Activated CD4-positive, alpha-beta memory T cell treated with anti-CD3 and anti-CD28 coated beads for 36 hours (primary cell): ENCODE measurements around the gene ZNF22. TPM values are rescaled to one million over a fixed set of nuclear protein-coding genes. Genes with fewer than 3 reads are reported as not detected.

Source experiments
- CTCF ChIA-PET: fragments of 350-600 bp; sonication (Branson Sonifier 250); formaldehyde crosslinking; loops from one replicate; lab custom pipeline; 2021; ENCODE audit warnings: antibody characterized with exemption, inconsistent platforms; lab: Charles Lee
- POLR2A ChIA-PET: fragments of 350-600 bp; sonication (Branson Sonifier 250); formaldehyde crosslinking; loops from one replicate; lab custom pipeline; 2021; ENCODE audit warnings: antibody characterized with exemption; lab: Charles Lee
- DNase-seq: peaks from one replicate; pipeline ENCODE4 v3.0.0-alpha.2; 2020
- H3K27ac Mint-ChIP-seq: one replicate; pipeline ENCODE4 v1.8.0; 2021; ENCODE audit warnings: mixed read lengths
- H3K27me3 Mint-ChIP-seq: one replicate; pipeline ENCODE4 v1.8.0; 2021; ENCODE audit warnings: mixed read lengths
- H3K36me3 Mint-ChIP-seq: one replicate; pipeline ENCODE4 v1.8.0; 2021; ENCODE audit warnings: mixed read lengths
- H3K4me1 Mint-ChIP-seq: one replicate; pipeline ENCODE4 v1.8.0; 2021; ENCODE audit warnings: low read depth, mixed read lengths
- H3K4me3 Mint-ChIP-seq: one replicate; pipeline ENCODE4 v1.8.0; 2021; ENCODE audit warnings: mild to moderate bottlenecking, mixed read lengths
- H3K9me3 Mint-ChIP-seq: one replicate; pipeline ENCODE4 v1.8.0; 2021; ENCODE audit warnings: mixed read lengths
- intact Hi-C: fragments of 100-400 bp; cut with micrococcal nuclease; formaldehyde crosslinking; loops from one replicate; pipeline ENCODE4 v1.15.1; 2023
- total RNA-seq, 2 experiments: library from RNA; stranded (reverse); gene quantifications; one replicate each; pipeline ENCODE4 v1.2.3, GENCODE V29; 2021

The ZNF22 gene
- total RNA-seq, 2 experiments from 2014 or later = 19.3 to 19.9 TPM

GRCh38 chr10:44973323-44974081 is 27.2 kb upstream of the ZNF22 start:
- ChIA-PET CTCF (interaction anchor here (0.9 to 2.3 kb wide), 3 partner anchors 12 to 41 kb away, joined by 3 to 28 read pairs (median 3); no protein-coding TSS in a partner anchor), POLR2A (no interaction called here)
- Mint-ChIP-seq H3K36me3 (no peaks in the 10 kb centered on the region), H3K4me1 (peaks cover 9% of the 10 kb centered on the region), H3K27ac (no peak overlapping the region), H3K4me3 (no peak overlapping the region), H3K9me3 (no peaks in the 10 kb centered on the region), H3K27me3 (no peaks in the 10 kb centered on the region)
- no peak for DNase-seq
- intact Hi-C loops = loop anchor here (1.0 kb wide), 2 partner anchors 14 to 41 kb away; partner anchors contain the start of gene RASSF4

GRCh38 chr10:44974082-44974627 is 26.6 kb upstream of the ZNF22 start:
- H3K27me3 Mint-ChIP-seq = no peaks in the 10 kb centered on the region
- POLR2A ChIA-PET = no interaction called here
- peaks cover 2% of the 10 kb centered on the region for H3K4me1 Mint-ChIP-seq
- H3K36me3 Mint-ChIP-seq = no peaks in the 10 kb centered on the region
- no peaks in the 10 kb centered on the region for H3K9me3 Mint-ChIP-seq
- intact Hi-C loops = loop anchor here (1.0 kb wide), 2 partner anchors 15 to 42 kb away; partner anchors contain the start of gene RASSF4
- no peak overlapping the region for H3K27ac Mint-ChIP-seq
- CTCF ChIA-PET = interaction anchor here (0.9 to 2.3 kb wide), 3 partner anchors 13 to 42 kb away, joined by 3 to 28 read pairs (median 3); no protein-coding TSS in a partner anchor
- DNase-seq = no peak
- peak overlapping the region; percentile 68 for H3K4me3 Mint-ChIP-seq

GRCh38 chr10:44974628-44975430 is 25.9 kb upstream of the ZNF22 start:
- Mint-ChIP-seq H3K36me3 (no peaks in the 10 kb centered on the region), H3K9me3 (no peaks in the 10 kb centered on the region), H3K4me1 (peaks cover 2% of the 10 kb centered on the region), H3K4me3 (peak overlapping the region; percentile 68), H3K27me3 (no peaks in the 10 kb centered on the region), H3K27ac (no peak overlapping the region)
- ChIA-PET POLR2A (interaction anchor here (0.5 kb wide), 1 partner anchor 18 kb away, joined by 3 read pairs; no protein-coding TSS in a partner anchor), CTCF (interaction anchor here (0.9 to 2.3 kb wide), 6 partner anchors 14 to 42 kb away, joined by 3 to 28 read pairs (median 4); no protein-coding TSS in a partner anchor)
- DNase-seq = peak; percentile 74
- intact Hi-C loops = loop anchor here (1.0 kb wide), 3 partner anchors 16 to 43 kb away; partner anchors contain the start of genes RASSF4 and ZNF22

- Mint-ChIP-seq H3K27ac (no peak overlapping the region), H3K4me1 (peaks cover 2% of the 10 kb centered on the region)
- POLR2A ChIA-PET = interaction anchor here (0.5 to 1.0 kb wide), 2 partner anchors 17 to 43 kb away, joined by 3 read pairs; no protein-coding TSS in a partner anchor
Measured at GRCh38 chr10:44975431-44976331, 25.0 kb upstream of the ZNF22 start.

GRCh38 chr10:44976352-44977198 is 24.1 kb upstream of the ZNF22 start:
- H3K4me1 Mint-ChIP-seq = peaks cover 2% of the 10 kb centered on the region
- ChIA-PET POLR2A (interaction anchor here (1.0 kb wide), 1 partner anchor 44 kb away, joined by 3 read pairs; no protein-coding TSS in a partner anchor), CTCF (interaction anchor here (1.0 to 2.3 kb wide), 6 partner anchors 9 to 122 kb away, joined by 3 to 15 read pairs (median 4); no protein-coding TSS in a partner anchor)
- H3K36me3 Mint-ChIP-seq = no peaks in the 10 kb centered on the region
- H3K27ac Mint-ChIP-seq = no peak overlapping the region
- intact Hi-C loops = no loop called here
- no peaks in the 10 kb centered on the region for H3K27me3 Mint-ChIP-seq
- DNase-seq = no peak
- no peaks in the 10 kb centered on the region for H3K9me3 Mint-ChIP-seq
- no peak overlapping the region for H3K4me3 Mint-ChIP-seq

More at GRCh38 chr10:44975431-44976331, 25.0 kb upstream of the ZNF22 start:
- peak; percentile 33 for DNase-seq
- Mint-ChIP-seq H3K36me3 (no peaks in the 10 kb centered on the region), H3K4me3 (no peak overlapping the region), H3K9me3 (no peaks in the 10 kb centered on the region), H3K27me3 (no peaks in the 10 kb centered on the region)
- CTCF ChIA-PET = interaction anchor here (1.0 to 2.3 kb wide), 5 partner anchors 11 to 123 kb away, joined by 3 to 15 read pairs (median 4); no protein-coding TSS in a partner anchor
- intact Hi-C loops = loop anchor here (1.0 kb wide), 1 partner anchor 25 kb away; the partner anchor contains the start of gene ZNF22

GRCh38 chr10:44977287-44978212 is 23.2 kb upstream of the ZNF22 start:
- POLR2A ChIA-PET = no interaction called here
- no peak overlapping the region for H3K4me3 Mint-ChIP-seq
- no peaks in the 10 kb centered on the region for H3K9me3 Mint-ChIP-seq

GRCh38 chr10:44978213-44978569 is 22.5 kb upstream of the ZNF22 start:
- H3K36me3 Mint-ChIP-seq = no peaks in the 10 kb centered on the region
- ChIA-PET CTCF (no interaction called here), POLR2A (no interaction called here)
- no peak for DNase-seq
- no peak overlapping the region for H3K4me3 Mint-ChIP-seq
- H3K27ac Mint-ChIP-seq = no peak overlapping the region
- H3K27me3 Mint-ChIP-seq = no peaks in the 10 kb centered on the region
- peaks cover 2% of the 10 kb centered on the region for H3K4me1 Mint-ChIP-seq
- intact Hi-C loops = no loop called here
- no peaks in the 10 kb centered on the region for H3K9me3 Mint-ChIP-seq

More at GRCh38 chr10:44977287-44978212, 23.2 kb upstream of the ZNF22 start:
- H3K27me3 Mint-ChIP-seq = no peaks in the 10 kb centered on the region
- CTCF ChIA-PET = interaction anchor here (1.2 to 2.3 kb wide), 3 partner anchors 10 to 45 kb away, joined by 3 to 15 read pairs (median 8); no protein-coding TSS in a partner anchor
- peaks cover 2% of the 10 kb centered on the region for H3K4me1 Mint-ChIP-seq
- DNase-seq = no peak
- H3K27ac Mint-ChIP-seq = no peak overlapping the region
- no peaks in the 10 kb centered on the region for H3K36me3 Mint-ChIP-seq
- intact Hi-C loops = no loop called here

- Mint-ChIP-seq H3K9me3 (no peaks in the 10 kb centered on the region), H3K36me3 (no peaks in the 10 kb centered on the region), H3K4me1 (peaks cover 2% of the 10 kb centered on the region), H3K27ac (no peak within 1 kb of the TSS), H3K27me3 (no peaks in the 10 kb centered on the region), H3K4me3 (no peak within 1 kb of the TSS)
- peak; percentile 34 for DNase-seq
- CTCF ChIA-PET = interaction anchor here (0.5 kb wide), 2 partner anchors 46 to 339 kb away, joined by 3 read pairs; no protein-coding TSS in a partner anchor
- intact Hi-C loops = no loop called here
- POLR2A ChIA-PET = no interaction called here
Measured at GRCh38 chr10:44978570-44979280, 22.0 kb upstream of the ZNF22 start, which contains the start of gene DEPP1. Gene DEPP1 (minus strand): TSS chr10:44978809. CDS start chr10:44978030, 779 bp downstream.
